GM18909 (cell line): Measurements from ENCODE around the gene ST6GALNAC6.
"Not testable (repeated sequence)": the region's sequence is repeated elsewhere in the genome, so short reads cannot be mapped to it uniquely, and the experiment has no call there.

Source experiments
- ATAC-seq: cut with Tn5 transposase; IDR thresholded peaks from one replicate; pipeline ENCODE4 v1.9.1; 2021; ENCODE audit warnings: mild to moderate bottlenecking; ENCODE audit not compliant: unreplicated experiment, poor library complexity

Gene ST6GALNAC6

GRCh38 chr9:127897193-127897692 lies 2.2 kb downstream of the ST6GALNAC6 start:
- no peak for ATAC-seq

GRCh38 chr9:127896395-127897192 lies 2.8 kb downstream of the ST6GALNAC6 start:
- no peak for ATAC-seq

- ATAC-seq: no peak
Observed at GRCh38 chr9:127895811-127896210, 3.6 kb downstream of the ST6GALNAC6 start.

GRCh38 chr9:127893392-127893791 lies 6.0 kb downstream of the ST6GALNAC6 start:
- ATAC-seq: no peak

GRCh38 chr9:127892831-127893230 lies 6.6 kb downstream of the ST6GALNAC6 start:
- ATAC-seq: no peak

- no peak for ATAC-seq
Observed at GRCh38 chr9:127890053-127890452, 9.3 kb downstream of the ST6GALNAC6 start.

GRCh38 chr9:127887792-127888191 lies 11.6 kb downstream of the ST6GALNAC6 start:
- ATAC-seq: no peak

- no peak for ATAC-seq
Observed at GRCh38 chr9:127886401-127886972, 12.9 kb downstream of the ST6GALNAC6 start.

- no peak for ATAC-seq
Observed at GRCh38 chr9:127885508-127886281, 13.7 kb downstream of the ST6GALNAC6 start.

GRCh38 chr9:127884976-127885490 lies 14.4 kb downstream of the ST6GALNAC6 start:
- ATAC-seq: no peak

- ATAC-seq: no peak
Observed at GRCh38 chr9:127884427-127884911, 14.9 kb downstream of the ST6GALNAC6 start.

GRCh38 chr9:127883959-127884358 lies 15.4 kb downstream of the ST6GALNAC6 start:
- no peak for ATAC-seq

- ATAC-seq: not testable (repeated sequence)
Observed at GRCh38 chr9:127881715-127882114, 17.7 kb downstream of the ST6GALNAC6 start.

GRCh38 chr9:127880143-127880542 lies 19.3 kb downstream of the ST6GALNAC6 start:
- no peak for ATAC-seq

- ATAC-seq: no peak
Observed at GRCh38 chr9:127878652-127879390, 20.6 kb downstream of the ST6GALNAC6 start.

- no peak for ATAC-seq
Observed at GRCh38 chr9:127878001-127878651, 21.3 kb downstream of the ST6GALNAC6 start.

- no peak for ATAC-seq
Observed at GRCh38 chr9:127877566-127877998, 21.8 kb downstream of the ST6GALNAC6 start, which contains the start of gene AK1. TSS of gene AK1 (minus strand) at chr9:127877675. CDS start at chr9:127874617, 3,058 bp downstream.

- ATAC-seq: no peak
Observed at GRCh38 chr9:127876764-127877562, 22.4 kb downstream of the ST6GALNAC6 start.
